ENCODE measurements around the gene CLSTN2. TPM values are rescaled to one million over a fixed set of nuclear protein-coding genes. Genes with fewer than 3 reads are reported as not detected.

CLSTN2 gene
- total and polyA plus RNA-seq, 4 donors, result 0.09 to 2.2 (median 0.55) TPM

- H3K9me3 ChIP-seq (ENCODE audit: control insufficient read depth in 4 of 4, low read length in 3 of 4), result no peaks in the 10 kb centered on the region
- no peak for DNase-seq (ENCODE audit: low spot score)
- TF ChIP-seq NR2F2 (IDR thresholded peaks at IDR 0.05), result no peak
- TF ChIP-seq RXRA (IDR thresholded peaks at IDR 0.05), result no peak
- TF ChIP-seq SP1 (IDR thresholded peaks at IDR 0.05), result no peak
- TF ChIP-seq MAX (IDR thresholded peaks at IDR 0.05), result no peak
- TF ChIP-seq ATF3 (IDR thresholded peaks at IDR 0.05), result no peak
- TF ChIP-seq JUND (IDR thresholded peaks at IDR 0.05), result no peak
- TF ChIP-seq TAF1 (conservative IDR thresholded peaks at IDR 0.05), result no peak
- no peak for TF ChIP-seq ZBTB33 (IDR thresholded peaks at IDR 0.05)
- no peak for TF ChIP-seq CTCF (IDR thresholded peaks at IDR 0.05; ENCODE audit: low read depth, low read length, missing input control)
- no peak for TF ChIP-seq GABPA (IDR thresholded peaks at IDR 0.05 in 1 of 2, conservative IDR thresholded peaks at IDR 0.05 in 1 of 2)
- H3K4me1 ChIP-seq (ENCODE audit: control insufficient read depth in 4 of 4, insufficient read depth in 4 of 4, low read length in 3 of 4), result no peaks in the 10 kb centered on the region
- no peak overlapping the region for H3K9ac ChIP-seq (ENCODE audit: low read depth in 1 of 2, low read length in 2 of 2)
- no peak overlapping the region for H3K4me3 ChIP-seq (ENCODE audit: low read depth in 1 of 3, low read length in 3 of 3)
- H3K27me3 ChIP-seq (ENCODE audit: control insufficient read depth in 4 of 4, insufficient read depth in 4 of 4, low read length in 3 of 4), result no peaks in the 10 kb centered on the region
- 70% methylated on average over 4 of the region's 4 CpGs for WGBS
- no peak overlapping the region for H3K27ac ChIP-seq (ENCODE audit: low read depth in 1 of 2, low read length in 2 of 2)
- no peaks in the 10 kb centered on the region for H3K36me3 ChIP-seq (ENCODE audit: control insufficient read depth in 4 of 4, insufficient read depth in 3 of 4, low read depth in 1 of 4, low read length in 3 of 4)
Measured at GRCh38 chr3:140292684-140293083, 357.7 kb downstream of the CLSTN2 start.

- no peaks in the 10 kb centered on the region for H3K9me3 ChIP-seq (ENCODE audit: control insufficient read depth in 4 of 4, low read length in 3 of 4)
- peaks cover 0 to 6% (median 0%) of the 10 kb centered on the region in 4 donors for H3K27me3 ChIP-seq (ENCODE audit: control insufficient read depth in 4 of 4, insufficient read depth in 4 of 4, low read length in 3 of 4)
- H3K4me3 ChIP-seq (ENCODE audit: low read depth in 1 of 3, low read length in 3 of 3), result no peak overlapping the region
- no peak overlapping the region for H3K27ac ChIP-seq (ENCODE audit: low read depth in 1 of 2, low read length in 2 of 2)
- DNase-seq (ENCODE audit: low spot score), result no peak
- no peaks in the 10 kb centered on the region for H3K36me3 ChIP-seq (ENCODE audit: control insufficient read depth in 4 of 4, insufficient read depth in 3 of 4, low read depth in 1 of 4, low read length in 3 of 4)
- 71% methylated on average over 2 of the region's 2 CpGs for WGBS
- no peak overlapping the region for H3K9ac ChIP-seq (ENCODE audit: low read depth in 1 of 2, low read length in 2 of 2)
- no peak for TF ChIP-seq EGR1 (IDR thresholded peaks at IDR 0.05; ENCODE audit: low read depth in 2 of 2)
- TF ChIP-seq FOXA1 (IDR thresholded peaks at IDR 0.05), result no peak
- TF ChIP-seq CTCF (IDR thresholded peaks at IDR 0.05; ENCODE audit: low read depth, low read length, missing input control), result no peak
- TF ChIP-seq MAX (IDR thresholded peaks at IDR 0.05), result no peak
- no peak for TF ChIP-seq RXRA (IDR thresholded peaks at IDR 0.05)
- TF ChIP-seq REST (IDR thresholded peaks at IDR 0.05), result no peak
- no peak for TF ChIP-seq TAF1 (conservative IDR thresholded peaks at IDR 0.05)
- TF ChIP-seq FOXA2 (IDR thresholded peaks at IDR 0.05), result no peak
- no peak for TF ChIP-seq ZBTB33 (IDR thresholded peaks at IDR 0.05)
- no peak for TF ChIP-seq RAD21 (IDR thresholded peaks at IDR 0.05)
- TF ChIP-seq HNF4A (conservative IDR thresholded peaks at IDR 0.05), result no peak
- no peak for TF ChIP-seq GABPA (IDR thresholded peaks at IDR 0.05 in 1 of 2, conservative IDR thresholded peaks at IDR 0.05 in 1 of 2)
- no peak for TF ChIP-seq JUND (IDR thresholded peaks at IDR 0.05)
- TF ChIP-seq NR2F2 (IDR thresholded peaks at IDR 0.05), result no peak
- TF ChIP-seq YY1 (IDR thresholded peaks at IDR 0.05), result no peak
- TF ChIP-seq ATF3 (IDR thresholded peaks at IDR 0.05), result no peak
- no peak for TF ChIP-seq HNF4G (IDR thresholded peaks at IDR 0.05)
- TF ChIP-seq SP1 (IDR thresholded peaks at IDR 0.05), result no peak
- H3K4me1 ChIP-seq (ENCODE audit: control insufficient read depth in 4 of 4, insufficient read depth in 4 of 4, low read length in 3 of 4), result no peaks in the 10 kb centered on the region
Measured at GRCh38 chr3:140294058-140294457, 359.1 kb downstream of the CLSTN2 start.
